IMR-90 (cell line): ENCODE data around the gene EDC4. TPM values are rescaled to one million over a fixed set of nuclear protein-coding genes. Genes with fewer than 3 reads are reported as not detected.

Experiments used
- ATAC-seq: fragments of 200-7000 bp; cut with Tn5 transposase; 2 replicates; pipeline ENCODE4 v1.9.1; 2020; ENCODE audit warnings: low read depth, mild to moderate bottlenecking, moderate library complexity
- BruUV-seq: library from RNA; stranded (reverse); fragments of 400-500 nt; replicated peaks from 2 replicates; lab custom pipeline; 2021; lab: Mats Ljungman, UMichigan
- CTCF ChIA-PET: fragments of 300-600 bp; formaldehyde crosslinking; extraction: SDS; loops from one replicate; lab custom pipeline; 2021; ENCODE audit warnings: antibody characterized with exemption; lab: Yijun Ruan, JAX
- POLR2A ChIA-PET: fragments of 300-600 bp; sonication (Branson Sonifier 250); formaldehyde crosslinking; loops from one replicate; lab custom pipeline; 2022; ENCODE audit warnings: antibody characterized with exemption; ENCODE audit not compliant: unreplicated experiment; lab: Charles Lee
- DNase-seq: peaks from one replicate; pipeline ENCODE4 v3.0.0; 2013
- H2AFZ ChIP-seq: replicated peaks from 2 replicates; pipeline ENCODE3; 2013; ENCODE audit warnings: low read length, mild to moderate bottlenecking; ENCODE audit not compliant: poor library complexity
- H2AK5ac ChIP-seq: 2 replicates; pipeline ENCODE4 v1.6.1; 2013; ENCODE audit warnings: low read depth, low read length, inconsistent platforms
- H2AK9ac ChIP-seq: replicated peaks from 2 replicates; pipeline ENCODE3; 2013; ENCODE audit warnings: mild to moderate bottlenecking, low read depth, low read length, moderate library complexity; ENCODE audit not compliant: poor library complexity
- H2BK120ac ChIP-seq: 2 replicates; pipeline ENCODE4 v1.6.1; 2013; ENCODE audit warnings: low read depth, low read length, inconsistent platforms
- H2BK15ac ChIP-seq: 3 replicates; pipeline ENCODE4 v1.6.1; 2013; ENCODE audit warnings: low read depth, low read length, inconsistent platforms
- H2BK20ac ChIP-seq: 2 replicates; pipeline ENCODE4 v1.6.1; 2013; ENCODE audit warnings: low read depth, mild to moderate bottlenecking, inconsistent platforms, low read length, moderate library complexity
- H2BK5ac ChIP-seq: 2 replicates; pipeline ENCODE4 v1.6.1; 2013; ENCODE audit warnings: mild to moderate bottlenecking, low read depth, low read length, inconsistent platforms; ENCODE audit not compliant: poor library complexity, severe bottlenecking
- H3K14ac ChIP-seq: replicated peaks from 2 replicates; pipeline ENCODE4 v1.6.1; 2013; ENCODE audit warnings: low read depth, low read length, inconsistent platforms
- H3K18ac ChIP-seq: 2 replicates; pipeline ENCODE4 v1.6.1; 2013; ENCODE audit warnings: low read depth, low read length, control low read depth
- H3K23ac ChIP-seq: 2 replicates; pipeline ENCODE4 v1.6.1; 2013; ENCODE audit warnings: low read depth, low read length, inconsistent platforms
- H3K27ac ChIP-seq: 2 replicates; pipeline ENCODE4 v1.5.1; 2013; ENCODE audit warnings: mild to moderate bottlenecking, control low read depth, low read length; ENCODE audit not compliant: insufficient read depth
- H3K27me3 ChIP-seq: 2 replicates; pipeline ENCODE4 v1.6.1; 2013; ENCODE audit warnings: low read length; ENCODE audit not compliant: control insufficient read depth, insufficient read depth
- H3K36me3 ChIP-seq: 2 replicates; pipeline ENCODE4 v1.6.1; 2013; ENCODE audit warnings: low read length, mixed read lengths; ENCODE audit not compliant: control insufficient read depth, insufficient read depth
- H3K4ac ChIP-seq: 2 replicates; pipeline ENCODE4 v1.6.1; 2013; ENCODE audit warnings: low read depth, low read length, inconsistent platforms
- H3K4me1 ChIP-seq: 2 replicates; pipeline ENCODE4 v1.6.1; 2013; ENCODE audit warnings: low read length, mixed read lengths; ENCODE audit not compliant: control insufficient read depth, insufficient read depth
- H3K4me2 ChIP-seq: 2 replicates; pipeline ENCODE4 v1.6.1; 2013; ENCODE audit warnings: low read depth, mild to moderate bottlenecking, control low read depth, low read length, moderate library complexity
- H3K4me3 ChIP-seq: 2 replicates; pipeline ENCODE4 v1.5.1; 2013; ENCODE audit warnings: low read depth, mild to moderate bottlenecking, control low read depth, low read length, moderate library complexity; ENCODE audit not compliant: insufficient read depth
- H3K56ac ChIP-seq: 2 replicates; pipeline ENCODE4 v1.6.1; 2013; ENCODE audit warnings: low read length, inconsistent platforms; ENCODE audit not compliant: insufficient read depth; ENCODE audit errors: extremely low read depth
- H3K79me1 ChIP-seq, 2 experiments: 2 replicates each; pipeline ENCODE4 v1.6.1; 2013; ENCODE audit warnings: low read length in 2 of 2, inconsistent platforms in 1 of 2, low read depth in 1 of 2
- H3K9ac ChIP-seq: 2 replicates; pipeline ENCODE4 v1.6.1; 2013; ENCODE audit warnings: low read depth, low read length, control low read depth
- H3K9me1 ChIP-seq: 2 replicates; pipeline ENCODE4 v1.6.1; 2013; ENCODE audit warnings: low read length, inconsistent platforms; ENCODE audit not compliant: insufficient read depth
- H3K9me3 ChIP-seq: 2 replicates; pipeline ENCODE4 v1.6.1; 2013; ENCODE audit warnings: low read length; ENCODE audit not compliant: control insufficient read depth, insufficient read depth
- H4K20me1 ChIP-seq: 2 replicates; pipeline ENCODE4 v1.6.1; 2013; ENCODE audit warnings: low read length, inconsistent platforms; ENCODE audit not compliant: insufficient read depth
- H4K5ac ChIP-seq: 2 replicates; pipeline ENCODE4 v1.6.1; 2013; ENCODE audit warnings: mild to moderate bottlenecking, low read depth, low read length, control low read depth
- H4K8ac ChIP-seq, 2 experiments: 2 replicates each; pipeline ENCODE4 v1.6.1; 2013; ENCODE audit warnings: low read depth in 2 of 2, low read length in 2 of 2, control low read depth in 1 of 2, inconsistent platforms in 1 of 2
- H4K91ac ChIP-seq: 2 replicates; pipeline ENCODE4 v1.6.1; 2013; ENCODE audit warnings: low read depth, low read length, inconsistent platforms; ENCODE audit not compliant: insufficient read depth
- CEBPB ChIP-seq: IDR thresholded peaks from 2 replicates; pipeline ENCODE4 v1.6.1; 2012; ENCODE audit warnings: low read depth, low read length, improper control_type of control experiment
- CHD1 ChIP-seq: IDR thresholded peaks from 2 replicates; pipeline ENCODE4 v1.6.1; 2012; ENCODE audit warnings: low read depth, low read length, improper control_type of control experiment
- MXI1 ChIP-seq: IDR thresholded peaks from 2 replicates; pipeline ENCODE4 v1.6.1; 2012; ENCODE audit warnings: low read depth, mild to moderate bottlenecking, low read length, moderate library complexity, borderline replicate concordance
- NFE2L2 ChIP-seq: fragments of 150-350 bp; IDR thresholded peaks from 2 replicates; pipeline ENCODE4 v1.6.1; 2016; ENCODE audit warnings: low read depth, mild to moderate bottlenecking, low read length
- RFX5 ChIP-seq: IDR thresholded peaks from 2 replicates; pipeline ENCODE4 v1.8.0; 2012; ENCODE audit warnings: low read depth, mild to moderate bottlenecking, low read length, moderate library complexity
- SMC3 ChIP-seq: fragments of 150-350 bp; IDR thresholded peaks from 2 replicates; pipeline ENCODE4 v1.6.1; 2016; ENCODE audit warnings: low read depth, mild to moderate bottlenecking, antibody characterized with exemption, low read length, moderate library complexity
- USF2 ChIP-seq: fragments of 150-350 bp; IDR thresholded peaks from 2 replicates; pipeline ENCODE4 v1.6.1; 2017; ENCODE audit warnings: mild to moderate bottlenecking, antibody characterized with exemption, low read length, low read depth
- WGBS, 2 experiments: methylation state at CpG; one replicate each; pipeline versions ENCODE4 v1.1.5 to v1.1.7; 2013; ENCODE audit warnings: missing lambda C conversion rate in 2 of 2; ENCODE audit not compliant: insufficient read length in 1 of 2; ENCODE audit errors: extremely low coverage in 2 of 2; 5-methylcytosine and 5-hydroxymethylcytosine counted together
- dilution Hi-C: fragments of 300-500 bp; cut with HindIII; formaldehyde crosslinking; loops from one replicate; pipeline ENCODE4 v1.14.3; 2018; ENCODE audit warnings: low sequenced_read_pairs; ENCODE audit not compliant: unreplicated experiment
- in situ Hi-C: fragments of 300-500 bp; cut with MboI; formaldehyde crosslinking; loops from 3 replicates; pipeline ENCODE4 v1.14.3; 2019; ENCODE audit warnings: low sequenced_read_pairs, inconsistent platforms, mixed read lengths
- intact Hi-C: fragments of 100-400 bp; cut with micrococcal nuclease; formaldehyde crosslinking; loops from 2 replicates; pipeline ENCODE4 v1.10.0; 2022
- polyA plus RNA-seq, 3 experiments: library from polyadenylated mRNA; depleted of rRNA; stranded (reverse); fragments of >200 nt; gene quantifications; 2 replicates each; pipeline ENCODE4 v1.2.3, GENCODE V29; 2012; ENCODE audit warnings: low replicate concordance in 1 of 3
- total RNA-seq: library from RNA; depleted of rRNA; stranded (reverse); fragments of >200 nt; gene quantifications from 2 replicates; pipeline ENCODE4 v1.2.3, GENCODE V29; 2012

Gene EDC4
- total and polyA plus RNA-seq, 2 of the 4 experiments (the other 2 are of a cell fraction), result 33.2 to 64.0 TPM

- no peak overlapping the region for H3K4me2 ChIP-seq
- ATAC-seq (no peak), DNase-seq (no peak)
- no peak overlapping the region for H3K23ac ChIP-seq
- ChIA-PET CTCF (interaction anchor here (1.5 kb wide), 1 partner anchor 12 kb away, joined by 7 read pairs; no protein-coding TSS in a partner anchor), POLR2A (no interaction called here)
- peaks cover 6 to 33% of the 10 kb centered on the region in 2 experiments; a peak in 3 of 4 replicates for H3K79me1 ChIP-seq
- no peak overlapping the region for H4K8ac ChIP-seq
- H3K14ac ChIP-seq, result no peak overlapping the region
- TF ChIP-seq MXI1 (no peak), NFE2L2 (no peak), RFX5 (no peak), USF2 (no peak), CEBPB (no peak), SMC3 (no peak), CHD1 (no peak)
- in situ Hi-C loops (no loop called here), intact Hi-C loops (no loop called here), dilution Hi-C loops (no loop called here)
- H3K27ac ChIP-seq, result no peak overlapping the region
- no peak overlapping the region for H2BK15ac ChIP-seq
- H3K9me3 ChIP-seq, result no peaks in the 10 kb centered on the region
- H3K9me1 ChIP-seq, result peaks cover 7% of the 10 kb centered on the region
- H2AK9ac ChIP-seq, result no peak overlapping the region
- no peak overlapping the region for H2AFZ ChIP-seq
- H2BK5ac ChIP-seq, result no peak overlapping the region
- no peaks in the 10 kb centered on the region for H3K27me3 ChIP-seq
- H3K9ac ChIP-seq, result no peak overlapping the region
- no peak overlapping the region for H2BK120ac ChIP-seq
- H3K4me3 ChIP-seq, result no peak overlapping the region
- no peak overlapping the region for H4K91ac ChIP-seq
- H3K4me1 ChIP-seq, result peaks cover 2% of the 10 kb centered on the region
- no peak overlapping the region for H3K56ac ChIP-seq
- H2AK5ac ChIP-seq, result no peak overlapping the region
- no peaks in the 10 kb centered on the region for H4K20me1 ChIP-seq
- no peak overlapping the region for H3K18ac ChIP-seq
- WGBS, 2 experiments, result no CpG with 5 or more reads among the region's 4 CpGs
- H4K5ac ChIP-seq, result no peak overlapping the region
- H3K4ac ChIP-seq, result no peak overlapping the region
- no TSS peak for BruUV-seq
- peaks cover 55% of the 10 kb centered on the region for H3K36me3 ChIP-seq
- no peak overlapping the region for H2BK20ac ChIP-seq
Observed at GRCh38 chr16:67828651-67829050, 44.2 kb upstream of the EDC4 start.
